Measurements from ENCODE around the gene PRDM2.

PRDM2 gene

GRCh38 chr1:13769212-13769611 is 69.2 kb downstream of the PRDM2 start:
- no peak for DNase-seq

GRCh38 chr1:13769830-13770229 is 69.8 kb downstream of the PRDM2 start:
- DNase-seq = no peak

GRCh38 chr1:13770743-13771142 is 70.8 kb downstream of the PRDM2 start:
- DNase-seq = no peak

GRCh38 chr1:13771745-13772144 is 71.8 kb downstream of the PRDM2 start:
- no peak for DNase-seq

GRCh38 chr1:13772271-13772670 is 72.3 kb downstream of the PRDM2 start:
- DNase-seq = no peak

GRCh38 chr1:13774121-13774520 is 74.1 kb downstream of the PRDM2 start:
- no peak for DNase-seq

GRCh38 chr1:13775459-13775858 is 75.5 kb downstream of the PRDM2 start:
- DNase-seq = no peak

- DNase-seq = no peak
Measured at GRCh38 chr1:13775916-13776315, 75.9 kb downstream of the PRDM2 start.

- no peak for DNase-seq
Measured at GRCh38 chr1:13778431-13778830, 78.4 kb downstream of the PRDM2 start.

- DNase-seq = no peak
Measured at GRCh38 chr1:13779930-13780329, 79.9 kb downstream of the PRDM2 start.

- no peak for DNase-seq
Measured at GRCh38 chr1:13780780-13781179, 80.8 kb downstream of the PRDM2 start.

GRCh38 chr1:13781228-13781627 is 81.2 kb downstream of the PRDM2 start:
- no peak for DNase-seq

GRCh38 chr1:13781907-13782633 is 82.1 kb downstream of the PRDM2 start:
- no peak for DNase-seq

GRCh38 chr1:13782634-13783360 is 82.8 kb downstream of the PRDM2 start:
- no peak for DNase-seq

- no peak for DNase-seq
Measured at GRCh38 chr1:13783551-13783950, 83.6 kb downstream of the PRDM2 start.

- no peak for DNase-seq
Measured at GRCh38 chr1:13784971-13785370, 85.0 kb downstream of the PRDM2 start.

GRCh38 chr1:13786541-13786940 is 86.6 kb downstream of the PRDM2 start:
- DNase-seq = no peak

GRCh38 chr1:13788795-13789194 is 88.8 kb downstream of the PRDM2 start:
- DNase-seq = no peak

GRCh38 chr1:13790290-13791030 is 90.5 kb downstream of the PRDM2 start:
- no peak for DNase-seq

- DNase-seq = no peak
Measured at GRCh38 chr1:13792419-13792818, 92.4 kb downstream of the PRDM2 start.

GRCh38 chr1:13793088-13793730 is 93.2 kb downstream of the PRDM2 start:
- DNase-seq = no peak

- no peak for DNase-seq
Measured at GRCh38 chr1:13794231-13795187, 94.5 kb downstream of the PRDM2 start.

Data from CD4-positive, alpha-beta T cell treated with Interferon alpha-2 for 1 hour (primary cell).